Measurements from ENCODE around the gene HIGD1A.
A peak's percentile ranks its signal among the peaks of the same experiment; 100 is the strongest.

The HIGD1A gene

DNA sequence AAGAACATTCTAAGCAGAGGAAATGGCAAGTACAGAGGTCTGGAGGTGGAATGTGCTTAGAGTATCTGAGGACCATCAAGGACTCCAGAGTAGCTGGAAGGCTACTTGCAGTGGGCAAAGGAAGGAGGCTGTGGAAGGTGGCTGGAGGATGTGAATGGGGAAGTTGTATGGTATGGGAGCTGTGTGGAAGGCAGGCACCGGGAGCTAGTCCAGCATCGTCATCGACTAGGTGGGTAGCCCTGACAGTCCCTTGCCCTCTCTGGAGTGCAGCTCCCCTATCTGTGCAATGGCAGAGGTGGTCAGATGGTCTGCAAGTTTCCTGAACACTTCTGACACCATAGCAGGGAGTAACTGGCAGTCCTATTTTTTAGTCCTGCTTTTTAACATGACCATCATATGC lies 50.5 kb downstream of the HIGD1A start:
- DNase-seq, result no peak

DNA sequence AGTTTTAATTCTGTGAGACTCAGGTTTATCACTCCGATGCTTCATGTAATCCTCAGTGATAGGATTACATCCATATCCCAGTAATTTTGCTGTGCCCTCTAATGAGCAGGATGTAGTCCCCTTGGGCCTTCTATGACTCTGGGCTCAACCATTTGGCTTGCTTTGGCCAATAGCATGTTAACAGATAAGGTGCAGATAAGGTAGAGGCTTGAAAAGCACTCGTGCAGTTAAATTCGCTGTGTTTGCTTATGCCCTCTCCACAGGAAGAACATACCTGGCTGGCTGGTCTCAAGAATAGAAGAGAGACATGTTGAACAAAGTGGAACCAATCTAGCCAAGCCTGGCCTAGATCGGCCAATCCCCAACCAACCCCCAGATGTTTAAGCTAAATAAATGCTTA lies 51.3 kb downstream of the HIGD1A start:
- no peak for DNase-seq

DNA sequence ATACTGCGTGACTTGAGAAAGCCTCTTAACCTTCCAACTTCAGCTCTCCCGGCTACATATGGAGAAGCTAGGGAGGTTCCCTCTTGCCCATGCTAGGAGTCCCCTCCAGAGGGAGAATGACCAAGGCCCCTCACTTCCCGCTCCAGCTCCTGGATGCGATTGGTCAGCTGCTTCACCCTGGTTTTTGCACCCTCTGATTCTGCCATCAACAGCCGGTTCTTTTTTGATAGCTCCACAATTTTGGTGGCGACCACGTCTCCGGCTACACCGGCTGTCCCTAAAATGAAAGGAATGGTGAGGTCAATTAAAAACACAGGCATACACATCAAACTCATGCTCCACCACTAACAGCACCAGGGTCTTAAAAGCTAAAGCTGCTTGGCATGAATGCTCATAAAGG lies 51.8 kb downstream of the HIGD1A start:
- DNase-seq, result no peak

DNA sequence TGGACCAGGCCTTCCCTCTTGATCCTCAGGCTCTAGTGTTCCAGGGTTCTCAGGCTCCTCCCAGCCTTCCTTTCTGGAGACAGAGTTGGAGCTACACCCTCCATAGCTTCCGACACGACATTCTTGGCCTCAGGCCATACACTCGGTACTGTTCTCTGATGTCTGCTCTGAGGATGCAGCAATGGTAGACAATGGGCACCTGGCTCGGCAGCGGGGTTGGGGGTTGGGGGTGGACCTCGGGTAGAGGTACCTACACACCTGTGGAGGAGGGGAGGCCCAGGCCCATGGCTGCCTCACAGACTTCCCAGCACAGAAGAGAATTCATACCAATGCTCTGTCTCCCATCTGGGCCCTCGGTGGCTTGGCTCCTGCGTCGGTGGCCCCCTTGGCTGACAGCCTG lies 52.7 kb downstream of the HIGD1A start:
- no peak for DNase-seq

DNA sequence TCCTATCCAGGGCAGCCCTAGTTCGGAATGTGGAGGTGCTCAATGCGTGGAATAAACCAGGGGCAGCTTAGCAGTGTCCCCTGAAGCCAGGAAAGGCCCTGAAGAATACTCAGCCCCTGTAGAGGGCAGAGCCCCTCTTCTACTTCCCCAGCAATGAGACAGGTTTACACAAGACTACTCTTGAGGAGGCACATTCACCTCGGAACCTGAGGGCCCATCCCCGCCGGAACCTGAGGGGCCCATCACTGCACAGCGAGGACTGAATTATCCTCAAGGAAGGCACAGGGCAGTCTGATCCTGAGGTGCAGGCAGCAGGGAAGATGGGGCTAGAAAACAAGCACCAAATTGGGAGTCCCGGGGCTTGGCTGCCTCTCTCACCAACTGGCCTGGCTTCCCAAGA lies 53.5 kb downstream of the HIGD1A start:
- DNase-seq, result no peak

DNA sequence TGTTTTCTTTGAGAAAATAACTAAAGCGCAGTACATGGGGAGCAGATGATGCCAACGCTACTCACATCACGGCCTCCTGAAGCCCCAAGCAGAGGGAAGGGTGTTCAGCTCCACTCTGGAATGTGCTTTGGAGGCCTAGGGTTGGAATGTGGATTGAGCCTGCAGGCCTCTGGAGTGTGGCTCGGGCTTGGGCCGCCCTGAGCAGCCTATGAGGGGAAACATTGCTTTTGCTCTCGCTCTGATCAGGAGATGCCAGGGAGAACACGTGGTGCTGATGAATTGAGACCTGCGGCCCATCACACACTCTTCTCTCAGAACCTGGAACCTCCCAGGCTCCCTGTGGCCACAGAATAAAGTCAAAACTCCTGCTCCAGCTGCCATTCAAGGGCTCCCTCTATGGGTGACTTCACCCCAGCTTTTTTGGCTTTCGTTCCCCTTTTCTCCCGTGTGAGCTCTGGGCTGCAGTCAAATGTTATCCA lies 54.5 kb downstream of the HIGD1A start:
- peak; percentile 56 for DNase-seq

DNA sequence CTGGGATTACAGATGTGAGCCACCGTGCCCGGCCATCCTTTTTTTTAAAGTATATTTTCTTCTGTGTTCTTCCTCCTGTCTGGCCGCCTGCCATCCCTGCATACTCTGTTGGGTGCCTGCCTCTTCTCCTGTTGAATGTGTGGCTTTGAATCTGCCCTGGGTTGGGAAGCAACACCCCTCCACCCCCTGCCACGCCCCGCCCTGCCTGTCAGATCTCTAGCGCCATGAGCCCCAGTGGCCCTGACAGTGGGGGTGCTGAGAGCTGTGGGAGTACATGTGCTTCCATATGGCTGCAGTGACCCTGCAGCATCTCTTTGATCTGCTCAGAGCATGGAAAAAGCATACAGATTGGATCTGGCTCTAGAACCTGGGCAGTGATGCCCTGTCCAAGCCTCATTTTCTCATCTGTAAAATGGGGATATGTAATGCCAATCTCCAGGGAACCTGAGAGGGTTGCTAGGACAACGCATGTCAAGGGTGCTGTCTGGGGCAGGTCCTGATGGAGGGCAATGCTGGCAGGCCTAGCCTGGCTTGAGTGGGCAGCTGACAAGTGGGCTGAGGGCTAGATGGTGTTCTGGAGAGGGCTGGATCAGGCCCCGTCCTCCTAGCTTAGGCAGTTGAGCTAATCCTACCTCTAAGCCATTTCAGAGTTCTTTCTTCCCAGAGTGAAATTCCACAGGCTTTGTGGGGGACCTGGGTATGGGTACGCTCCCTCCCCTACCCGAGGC lies 55.1 kb downstream of the HIGD1A start:
- DNase-seq, result no peak

DNA sequence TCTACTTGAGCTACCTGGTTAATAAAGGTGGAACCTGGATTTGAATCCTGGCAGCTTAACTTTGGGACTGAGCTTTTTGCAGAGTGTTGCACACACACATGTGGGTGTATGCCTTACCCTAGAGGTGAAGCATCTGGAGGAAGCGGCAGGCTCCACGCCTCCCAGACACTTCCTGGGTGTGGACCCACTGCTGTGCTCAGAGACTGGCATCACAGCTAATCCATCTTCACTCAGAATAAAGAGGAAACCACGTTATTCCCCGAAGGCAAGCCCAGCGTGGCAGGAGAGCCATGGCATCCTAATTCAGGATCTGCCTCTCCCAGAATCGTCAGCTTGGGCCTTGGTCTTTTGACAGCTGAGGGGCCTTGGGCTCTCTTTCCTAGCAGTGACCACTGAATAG lies 56.7 kb downstream of the HIGD1A start:
- DNase-seq, result no peak

DNA sequence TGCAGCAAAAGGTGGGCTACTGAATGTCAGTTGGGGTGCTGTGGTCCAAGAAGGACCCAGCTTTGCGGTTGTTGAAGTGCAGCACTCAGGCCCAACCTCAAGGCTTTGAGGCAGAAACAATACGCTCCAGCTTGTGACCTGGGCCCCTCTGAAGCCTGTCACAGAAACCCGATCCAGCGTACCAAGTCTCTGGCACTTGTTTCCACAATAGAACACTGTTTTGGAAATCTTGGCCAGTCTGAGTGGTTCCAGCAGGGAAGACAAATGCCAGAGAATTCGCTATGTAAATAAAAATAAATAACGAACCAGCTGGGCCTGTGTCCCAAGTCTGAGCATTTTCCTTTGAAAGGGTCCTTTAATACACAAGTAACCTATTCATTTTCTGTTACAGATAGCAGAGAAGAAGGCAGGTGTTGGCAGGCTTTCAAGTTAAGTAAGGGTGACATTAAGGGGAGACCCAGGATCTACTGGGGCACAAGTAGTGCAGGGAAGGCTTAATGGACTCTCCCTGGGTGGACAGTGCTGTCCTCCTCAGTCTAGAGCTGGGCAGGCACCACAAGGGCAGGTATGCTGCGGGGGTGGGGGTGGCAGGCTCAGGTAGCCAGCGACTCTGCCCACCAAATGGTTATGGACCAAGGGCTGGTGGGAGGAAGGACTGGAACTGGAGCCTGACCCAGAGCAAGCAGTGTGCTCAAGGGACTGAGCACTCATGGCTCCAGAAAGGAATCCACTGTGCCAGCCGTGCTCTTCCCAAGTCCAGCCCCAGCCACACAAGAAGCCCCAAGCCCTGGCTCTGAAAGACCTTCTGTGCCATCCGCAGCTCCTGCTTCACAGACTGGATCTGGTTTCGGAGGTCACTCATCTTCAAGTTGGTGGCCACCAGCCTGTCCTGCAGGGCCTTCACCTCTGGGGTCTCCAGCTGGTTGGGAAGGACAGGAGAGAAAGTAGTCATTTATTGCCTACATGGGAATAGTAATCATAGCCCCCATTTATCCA lies 57.5 kb downstream of the HIGD1A start:
- no peak for DNase-seq

DNA sequence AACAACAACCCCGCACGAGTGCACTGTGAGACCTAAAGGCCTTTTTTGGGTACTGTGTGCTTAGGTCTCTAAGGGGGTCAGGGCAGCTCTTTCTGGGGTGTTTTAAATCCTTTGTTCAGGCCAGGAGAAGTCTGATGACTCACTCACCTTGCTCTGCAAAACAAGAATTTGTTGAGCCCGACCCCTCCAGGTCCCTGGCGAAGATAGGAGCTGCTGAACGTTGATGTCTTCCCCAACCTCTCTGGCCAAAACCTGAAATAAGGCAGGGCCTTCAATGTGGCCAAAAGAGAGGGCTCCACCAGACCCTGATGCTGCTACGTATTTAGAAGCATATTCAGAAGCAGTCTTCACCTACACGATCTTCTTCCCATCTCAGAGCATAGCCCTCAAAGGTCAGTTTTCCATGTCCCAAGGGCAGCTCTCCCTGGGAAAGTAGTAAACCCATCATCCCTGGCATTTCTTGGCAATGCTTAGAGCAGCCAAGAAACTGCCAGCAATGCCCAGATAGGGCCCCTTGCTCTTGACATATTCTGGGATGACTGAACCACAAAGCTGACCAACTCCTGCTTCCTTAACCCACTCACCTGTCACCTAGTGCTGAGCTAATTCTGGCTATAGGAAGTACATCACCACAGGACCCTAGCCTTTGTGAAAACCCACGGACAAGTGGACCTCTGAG lies 58.4 kb downstream of the HIGD1A start:
- DNase-seq, result no peak

DNA sequence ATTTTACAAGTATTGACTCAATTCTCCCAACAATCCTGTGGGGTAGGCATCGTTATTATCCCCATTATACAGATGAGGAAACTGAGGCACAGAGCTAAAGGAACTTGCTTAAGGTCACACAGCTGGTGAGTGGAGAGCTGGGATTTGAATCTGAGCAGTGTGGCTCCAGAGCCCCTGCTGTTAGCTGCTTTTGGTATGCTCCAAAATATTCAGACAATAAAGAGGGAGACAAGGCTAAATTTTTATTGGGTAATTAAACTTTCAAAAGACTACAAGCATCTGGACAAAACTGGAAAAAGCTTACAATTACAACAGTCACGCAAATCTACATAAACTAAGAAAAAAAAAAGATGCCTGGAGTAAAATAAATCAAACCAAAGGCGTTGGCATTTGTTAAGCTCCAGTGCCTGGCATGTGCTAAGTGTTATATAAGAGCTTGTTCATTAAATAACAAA lies 59.0 kb downstream of the HIGD1A start:
- DNase-seq, result no peak

DNA sequence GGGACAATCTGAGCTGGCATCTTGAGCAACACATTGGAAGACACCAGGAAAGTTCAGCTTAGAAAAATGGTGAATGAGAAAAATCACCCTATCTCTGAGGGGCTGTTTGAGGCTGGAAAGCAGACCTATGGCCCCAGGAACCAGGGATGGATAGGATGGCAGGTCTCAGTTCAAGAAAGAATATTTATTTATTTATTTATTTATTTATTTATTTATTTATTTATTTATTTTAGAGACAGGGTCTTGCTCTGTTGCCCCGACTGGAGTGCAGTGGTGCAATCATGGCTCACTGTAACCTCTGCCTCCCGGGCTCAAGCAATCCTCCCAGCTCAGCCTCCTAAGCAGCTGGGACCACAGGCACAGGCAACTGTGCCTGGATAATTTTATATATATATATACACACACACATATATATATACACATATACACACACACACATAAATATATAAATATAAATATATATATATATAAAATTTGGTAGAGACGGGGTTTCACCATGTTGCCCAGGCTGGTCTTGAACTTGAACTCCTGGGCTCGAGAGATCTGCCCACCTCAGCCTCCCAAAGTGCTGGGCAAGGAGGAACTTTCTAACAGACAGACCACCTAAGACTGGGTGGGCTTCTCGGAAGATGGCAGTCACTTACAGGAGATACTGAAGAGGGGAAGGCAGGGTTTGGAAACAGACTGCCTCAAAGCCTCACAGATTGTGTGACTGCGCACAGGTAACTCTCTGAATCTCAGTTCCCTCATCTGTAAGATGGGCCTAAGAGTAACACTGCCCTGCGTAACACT lies 60.9 kb downstream of the HIGD1A start:
- DNase-seq, result no peak

DNA sequence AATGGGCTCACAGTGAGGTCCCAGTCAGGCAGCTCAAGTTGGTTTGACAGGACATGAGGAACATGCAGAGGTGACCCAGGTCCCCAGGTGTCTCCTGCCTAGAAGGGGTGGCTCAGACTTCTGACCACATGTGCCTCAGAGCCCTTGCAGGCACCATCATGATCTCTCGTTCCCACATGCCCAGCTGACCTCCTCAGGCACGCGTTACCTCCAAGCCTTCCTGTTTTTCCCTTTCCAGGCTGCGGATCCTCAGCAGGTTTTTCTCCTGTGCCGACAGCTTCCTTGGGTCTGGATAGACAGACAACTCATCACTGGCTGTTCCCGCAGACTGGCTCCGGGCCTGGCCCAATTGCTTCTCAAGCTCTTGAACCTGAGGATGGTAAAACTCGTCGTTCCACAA lies 61.6 kb downstream of the HIGD1A start:
- no peak for DNase-seq

DNA sequence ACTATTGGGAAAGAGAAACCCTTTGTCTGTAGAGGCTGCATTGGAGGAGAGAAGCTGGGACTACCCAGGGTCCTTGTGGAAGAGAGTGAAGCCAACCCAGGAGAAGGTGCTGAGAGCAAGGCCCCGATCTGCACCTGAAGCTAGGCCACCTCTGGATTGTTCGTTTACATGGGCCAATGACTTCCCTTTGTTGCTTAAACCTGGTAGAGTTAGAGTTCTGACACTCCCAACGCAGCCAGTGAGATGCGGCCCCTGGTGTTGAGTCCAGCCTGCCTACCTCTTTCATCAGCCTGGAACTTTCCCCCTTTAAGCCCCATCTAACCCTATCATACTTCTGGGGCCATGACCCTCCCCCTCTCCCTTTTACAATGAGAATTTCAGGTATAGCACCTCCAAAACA lies 62.0 kb downstream of the HIGD1A start:
- no peak for DNase-seq

DNA sequence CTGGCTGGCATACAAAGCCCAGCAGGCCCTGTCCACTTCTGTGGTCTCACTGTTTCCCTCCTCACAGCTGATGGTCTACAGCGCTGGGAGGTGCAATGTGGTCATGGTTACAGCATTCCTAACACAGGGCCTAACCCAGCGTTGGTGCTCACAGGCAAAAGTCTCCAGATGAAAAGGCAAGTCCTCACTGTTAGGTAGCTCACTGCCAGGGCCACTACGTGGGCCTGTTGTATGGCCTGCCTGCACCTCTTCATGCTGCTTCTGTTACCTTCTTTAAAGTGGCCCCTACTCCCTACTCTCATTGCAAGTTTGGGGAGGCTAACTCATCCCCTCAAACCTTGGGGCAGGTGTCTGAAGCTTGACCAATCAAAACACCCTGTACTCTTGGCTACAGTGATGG lies 62.5 kb downstream of the HIGD1A start:
- DNase-seq, result no peak

DNA sequence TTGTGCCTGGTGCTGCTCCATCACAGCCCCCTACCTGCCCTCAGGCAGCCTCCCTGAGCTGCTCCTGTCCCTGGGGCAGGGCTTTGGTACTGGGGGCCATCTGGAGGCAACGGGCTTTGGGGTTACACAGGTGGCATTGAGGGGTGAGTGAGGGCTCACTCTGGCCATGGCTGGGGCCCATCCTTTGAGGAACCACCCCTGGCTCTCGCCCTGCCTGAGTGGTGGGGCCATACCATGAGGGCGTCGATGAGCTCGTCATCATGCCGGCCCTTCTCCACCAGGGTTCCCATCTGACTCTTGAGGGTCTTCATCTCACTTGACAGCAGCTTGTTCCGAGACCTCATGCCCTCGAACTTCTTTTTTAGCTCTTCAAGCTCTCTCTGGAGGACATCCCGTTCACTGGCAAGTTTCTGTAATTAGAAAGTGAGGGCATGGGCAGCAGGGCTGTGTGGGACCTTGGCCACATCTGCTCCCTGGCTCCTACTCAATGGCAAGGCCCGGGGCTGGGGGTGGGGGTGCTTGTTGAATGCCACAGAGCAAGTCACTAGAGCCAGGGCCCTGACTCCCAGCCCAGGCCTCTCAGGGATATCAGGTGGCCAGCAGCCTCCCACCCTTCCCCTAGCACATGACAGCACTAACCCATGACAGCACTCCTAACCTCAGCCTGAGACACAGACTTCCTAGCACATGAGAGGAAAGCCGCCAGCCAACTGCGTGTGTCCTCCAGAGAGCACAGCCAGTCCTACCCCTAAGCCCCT lies 64.7 kb downstream of the HIGD1A start:
- DNase-seq, result no peak

DNA sequence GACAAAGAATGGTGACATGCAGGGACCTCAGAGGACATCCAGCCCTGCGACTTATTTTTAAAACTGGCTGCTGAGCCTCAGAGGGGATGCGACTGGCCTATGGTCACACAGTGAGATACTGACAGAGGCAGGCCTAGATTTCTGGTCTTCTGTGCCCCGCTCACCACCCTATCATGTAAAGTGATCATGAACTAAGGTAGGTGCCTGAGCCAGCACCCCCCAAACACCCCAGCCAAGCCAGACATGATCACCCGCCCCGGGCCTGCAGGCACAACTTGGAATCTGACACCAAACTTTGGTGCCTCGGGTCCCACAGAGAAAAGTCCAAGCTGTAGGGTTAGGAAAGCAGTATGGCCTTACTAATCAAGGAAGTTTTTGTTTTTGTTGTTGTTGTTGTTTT lies 67.8 kb downstream of the HIGD1A start:
- DNase-seq, result no peak

DNA sequence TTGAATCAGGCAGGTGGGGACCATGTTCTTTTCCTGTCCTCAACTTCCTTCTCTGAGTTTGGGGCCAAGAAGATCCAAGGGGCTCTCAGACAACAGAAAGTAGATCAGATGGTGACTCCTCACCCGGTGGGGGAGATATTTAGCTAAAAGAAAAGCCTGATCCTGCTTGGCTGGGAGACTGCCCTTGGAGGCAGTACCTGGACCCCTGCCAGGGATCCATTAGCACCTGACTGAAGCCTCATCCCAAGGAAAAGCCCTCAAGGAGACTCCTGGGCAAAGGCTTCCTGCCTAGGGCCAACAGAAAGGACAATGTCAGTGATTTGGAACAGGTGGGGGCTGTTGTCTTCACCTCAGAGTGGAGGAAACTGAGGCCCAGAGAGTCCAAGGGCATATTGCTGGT lies 68.2 kb downstream of the HIGD1A start:
- no peak for DNase-seq

DNA sequence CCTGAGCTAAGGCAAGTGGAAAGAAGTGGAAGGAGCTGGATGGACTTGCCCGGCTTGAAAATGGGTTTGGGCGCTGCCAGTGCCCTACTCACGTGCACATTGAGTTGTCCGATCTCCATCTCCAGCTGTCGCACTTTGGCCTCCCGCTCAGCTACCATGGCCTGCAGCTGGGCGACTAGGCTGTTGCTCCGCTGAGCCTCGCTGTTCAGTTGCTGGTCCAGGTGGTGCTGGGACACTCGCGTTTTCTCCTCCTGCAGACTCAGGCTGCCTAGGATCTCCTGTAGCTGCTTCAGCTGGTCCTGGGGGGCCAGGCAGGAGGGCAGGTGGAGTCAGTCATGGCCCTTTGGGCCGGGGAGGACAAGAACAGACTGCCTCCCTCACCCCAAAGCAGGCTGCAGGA lies 68.7 kb downstream of the HIGD1A start:
- no peak for DNase-seq

DNA sequence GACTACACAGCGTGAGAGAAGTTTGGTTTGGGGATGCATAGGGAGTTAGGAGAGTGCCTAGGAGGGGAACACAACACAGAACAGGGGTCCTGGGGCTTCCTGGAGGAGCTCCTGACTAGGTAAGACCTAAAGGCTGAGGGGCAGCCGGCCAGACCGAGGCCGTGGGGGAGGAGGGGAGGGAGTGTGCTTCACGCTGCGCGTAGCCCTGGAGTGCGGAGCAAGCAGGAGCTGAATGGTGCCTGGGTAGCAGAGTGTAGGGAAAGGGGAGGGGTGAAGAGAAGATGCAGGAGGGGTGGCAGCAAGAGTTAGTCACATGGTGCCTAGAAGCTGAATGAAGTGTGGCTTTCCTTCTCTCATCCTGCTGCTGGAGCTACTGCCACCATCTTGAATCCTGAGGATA lies 69.3 kb downstream of the HIGD1A start:
- DNase-seq, result no peak

DNA sequence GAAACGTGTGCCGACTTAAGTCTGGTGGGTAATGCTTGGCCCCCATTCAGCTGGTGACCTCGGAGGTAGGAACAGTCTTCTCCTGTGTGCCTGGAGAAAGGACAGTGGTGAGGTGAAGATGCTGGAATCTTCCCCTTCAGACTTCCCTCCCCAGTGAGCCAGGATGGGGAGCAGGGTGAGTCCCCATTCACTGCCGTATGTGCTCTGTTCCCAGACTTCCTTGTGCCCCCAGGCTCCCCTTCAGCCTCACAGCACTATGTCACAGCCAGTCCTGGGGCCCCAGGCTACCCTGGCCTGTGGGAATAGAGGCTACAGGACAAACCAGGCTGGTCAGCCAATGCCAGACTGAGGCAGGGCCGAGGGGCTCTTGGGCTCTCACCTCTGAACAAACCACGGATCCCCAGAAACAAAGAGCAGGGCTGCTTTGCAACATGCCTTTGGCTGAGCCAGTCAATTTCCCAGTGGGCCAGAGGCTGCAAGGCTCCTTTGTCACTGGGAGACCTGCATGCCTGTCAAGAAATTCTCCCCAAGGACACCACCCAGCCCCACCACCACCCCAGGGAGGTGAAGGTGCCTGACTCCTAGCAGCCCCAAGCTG lies 69.9 kb downstream of the HIGD1A start:
- DNase-seq, result no peak
